Muscle layer of colon (tissue), 2 donors: ENCODE measurements around the gene LAMA3.

Experiments
- H3K27ac ChIP-seq: one replicate; pipeline ENCODE4 v1.7.0; 2013; ENCODE audit warnings: low read depth, mild to moderate bottlenecking, low read length, moderate library complexity
- H3K27me3 ChIP-seq, 2 donors: one replicate each; pipeline ENCODE4 v1.7.0; 2013; ENCODE audit warnings: low read length in 2 of 2, mild to moderate bottlenecking in 2 of 2; ENCODE audit not compliant: insufficient read depth in 2 of 2, control insufficient read depth in 1 of 2
- H3K36me3 ChIP-seq: one replicate; pipeline ENCODE4 v1.7.0; 2013; ENCODE audit warnings: mild to moderate bottlenecking, low read length; ENCODE audit not compliant: insufficient read depth
- H3K4me1 ChIP-seq: one replicate; pipeline ENCODE4 v1.7.0; 2013; ENCODE audit warnings: mild to moderate bottlenecking, low read length; ENCODE audit not compliant: insufficient read depth
- H3K4me3 ChIP-seq, 2 donors: one replicate each; pipeline ENCODE4 v1.7.0; 2013; ENCODE audit warnings: low read length in 2 of 2, low read depth in 1 of 2, mild to moderate bottlenecking in 1 of 2, moderate library complexity in 1 of 2
- H3K9ac ChIP-seq: one replicate; pipeline ENCODE4 v1.7.0; 2013; ENCODE audit warnings: low read length
- H3K9me3 ChIP-seq: one replicate; pipeline ENCODE4 v1.7.0; 2013; ENCODE audit warnings: mild to moderate bottlenecking, low read length
- donor health status: abdominal sarcoma.
- donor health status: Adenocarcinoma of cecum.

The LAMA3 gene

GRCh38 chr18:23793051-23793450 lies 103.8 kb downstream of the LAMA3 start:
- Histone ChIP-seq H3K4me3 (no peak overlapping the region), H3K4me1 (no peaks in the 10 kb centered on the region), H3K9ac (no peak overlapping the region), H3K36me3 (no peaks in the 10 kb centered on the region), H3K27me3 (no peaks in the 10 kb centered on the region), H3K27ac (no peak overlapping the region), H3K9me3 (no peaks in the 10 kb centered on the region)

- H3K4me3 ChIP-seq: no peak overlapping the region
Observed at GRCh38 chr18:23793985-23794867, 105.0 kb downstream of the LAMA3 start.

GRCh38 chr18:23798249-23798648 lies 109.0 kb downstream of the LAMA3 start:
- H3K9me3 ChIP-seq: no peaks in the 10 kb centered on the region
- H3K4me3 ChIP-seq: no peak overlapping the region
- H3K36me3 ChIP-seq: no peaks in the 10 kb centered on the region
- H3K9ac ChIP-seq: no peak overlapping the region
- H3K27ac ChIP-seq: no peak overlapping the region
- no peaks in the 10 kb centered on the region for H3K27me3 ChIP-seq
- no peaks in the 10 kb centered on the region for H3K4me1 ChIP-seq

More at GRCh38 chr18:23793985-23794867, 105.0 kb downstream of the LAMA3 start:
- no peak overlapping the region for H3K27ac ChIP-seq
- H3K4me1 ChIP-seq: no peaks in the 10 kb centered on the region
- no peak overlapping the region for H3K9ac ChIP-seq
- H3K27me3 ChIP-seq: no peaks in the 10 kb centered on the region
- H3K36me3 ChIP-seq: no peaks in the 10 kb centered on the region
- H3K9me3 ChIP-seq: no peaks in the 10 kb centered on the region

GRCh38 chr18:23798824-23799223 lies 109.6 kb downstream of the LAMA3 start:
- no peak overlapping the region for H3K27ac ChIP-seq
- no peak overlapping the region for H3K9ac ChIP-seq
- no peaks in the 10 kb centered on the region for H3K9me3 ChIP-seq
- H3K4me3 ChIP-seq: no peak overlapping the region
- H3K27me3 ChIP-seq: no peaks in the 10 kb centered on the region
- no peaks in the 10 kb centered on the region for H3K4me1 ChIP-seq
- no peaks in the 10 kb centered on the region for H3K36me3 ChIP-seq

- Histone ChIP-seq H3K9ac (no peak overlapping the region), H3K4me3 (no peak overlapping the region), H3K9me3 (no peaks in the 10 kb centered on the region), H3K4me1 (no peaks in the 10 kb centered on the region), H3K27me3 (no peaks in the 10 kb centered on the region), H3K27ac (no peak overlapping the region), H3K36me3 (no peaks in the 10 kb centered on the region)
Observed at GRCh38 chr18:23799540-23799939, 110.3 kb downstream of the LAMA3 start.

DNA sequence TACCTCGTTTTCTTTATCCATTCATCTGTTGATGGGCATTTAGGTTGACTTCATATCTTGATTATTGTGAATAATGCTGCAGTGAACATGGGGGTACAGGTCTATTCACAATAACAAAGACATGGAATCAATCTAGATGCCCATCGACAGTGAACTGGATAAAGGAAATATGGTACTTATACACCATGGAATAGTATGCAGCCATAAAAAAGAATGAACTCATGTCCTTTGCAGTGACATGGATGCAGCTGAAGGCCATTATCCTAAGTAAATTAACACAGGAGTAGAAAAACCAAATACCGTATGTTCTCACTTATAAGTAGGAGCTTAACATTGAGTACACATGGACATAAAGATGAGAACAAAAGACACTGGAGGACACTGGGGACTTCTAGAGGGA lies 111.6 kb downstream of the LAMA3 start:
- Histone ChIP-seq H3K9me3 (no peaks in the 10 kb centered on the region), H3K36me3 (no peaks in the 10 kb centered on the region), H3K27ac (no peak overlapping the region), H3K4me3 (no peak overlapping the region), H3K9ac (no peak overlapping the region), H3K27me3 (no peaks in the 10 kb centered on the region), H3K4me1 (no peaks in the 10 kb centered on the region)

- no peaks in the 10 kb centered on the region for H3K4me1 ChIP-seq
- H3K36me3 ChIP-seq: no peaks in the 10 kb centered on the region
- H3K4me3 ChIP-seq: no peak overlapping the region
- H3K9ac ChIP-seq: no peak overlapping the region
- no peaks in the 10 kb centered on the region for H3K9me3 ChIP-seq
- no peak overlapping the region for H3K27ac ChIP-seq
- no peaks in the 10 kb centered on the region for H3K27me3 ChIP-seq
Observed at GRCh38 chr18:23802817-23803216, 113.6 kb downstream of the LAMA3 start.

DNA sequence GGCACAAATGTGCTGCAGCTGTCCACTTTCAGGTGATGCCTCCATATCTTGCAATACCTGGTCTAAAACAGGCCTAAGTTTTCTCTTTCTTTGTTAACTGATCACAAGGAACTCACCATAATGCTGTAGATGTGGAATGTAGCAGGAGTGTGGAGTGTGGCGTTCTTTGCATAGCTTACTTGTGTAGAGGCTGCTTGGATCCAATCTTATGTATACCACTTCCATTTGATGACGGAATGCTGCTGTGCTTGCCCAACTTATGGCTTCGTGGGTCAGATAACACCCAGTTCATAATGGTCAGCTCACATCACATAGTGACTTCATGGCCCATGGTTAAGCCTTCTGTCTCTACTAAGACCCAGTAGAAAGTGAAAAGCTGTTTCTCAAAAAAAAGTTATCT lies 114.5 kb downstream of the LAMA3 start:
- Histone ChIP-seq H3K27me3 (no peaks in the 10 kb centered on the region), H3K27ac (no peak overlapping the region), H3K9me3 (no peaks in the 10 kb centered on the region), H3K4me1 (no peaks in the 10 kb centered on the region), H3K36me3 (no peaks in the 10 kb centered on the region), H3K4me3 (no peak overlapping the region), H3K9ac (no peak overlapping the region)

GRCh38 chr18:23805898-23806297 lies 116.6 kb downstream of the LAMA3 start:
- Histone ChIP-seq H3K4me3 (no peak overlapping the region), H3K9ac (no peak overlapping the region), H3K4me1 (no peaks in the 10 kb centered on the region), H3K27ac (no peak overlapping the region), H3K9me3 (no peaks in the 10 kb centered on the region), H3K27me3 (no peaks in the 10 kb centered on the region), H3K36me3 (no peaks in the 10 kb centered on the region)

DNA sequence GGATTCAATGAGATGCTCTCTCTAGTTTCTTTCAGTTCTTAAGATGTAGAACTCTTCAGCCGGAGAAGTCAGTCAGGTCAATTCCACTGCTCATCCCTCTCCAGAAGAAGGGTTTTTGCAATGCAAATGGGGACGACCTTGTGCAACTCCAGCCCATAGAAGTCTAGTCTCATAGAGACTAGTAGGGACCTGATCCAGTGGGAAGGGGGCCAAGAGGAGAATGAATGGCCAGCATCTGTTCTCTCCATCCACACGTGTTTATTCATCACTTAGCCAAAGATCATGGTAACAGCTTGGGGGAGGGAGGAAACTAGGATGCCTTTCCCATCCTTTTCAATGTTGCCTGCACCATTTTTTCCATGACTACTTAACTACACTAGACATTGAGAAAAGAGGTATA lies 120.2 kb downstream of the LAMA3 start:
- Histone ChIP-seq H3K9me3 (no peaks in the 10 kb centered on the region), H3K4me3 (no peak overlapping the region)

GRCh38 chr18:23810396-23810795 lies 121.1 kb downstream of the LAMA3 start:
- Histone ChIP-seq H3K4me1 (no peaks in the 10 kb centered on the region), H3K9me3 (no peaks in the 10 kb centered on the region), H3K27ac (no peak overlapping the region), H3K4me3 (no peak overlapping the region), H3K9ac (no peak overlapping the region), H3K36me3 (no peaks in the 10 kb centered on the region), H3K27me3 (no peaks in the 10 kb centered on the region)

More for the DNA sequence above, 120.2 kb downstream of the LAMA3 start:
- Histone ChIP-seq H3K4me1 (no peaks in the 10 kb centered on the region), H3K9ac (no peak overlapping the region), H3K36me3 (no peaks in the 10 kb centered on the region), H3K27ac (no peak overlapping the region), H3K27me3 (no peaks in the 10 kb centered on the region)

GRCh38 chr18:23811176-23811575 lies 121.9 kb downstream of the LAMA3 start:
- Histone ChIP-seq H3K27ac (no peak overlapping the region), H3K4me1 (no peaks in the 10 kb centered on the region), H3K9me3 (no peaks in the 10 kb centered on the region), H3K9ac (no peak overlapping the region), H3K36me3 (no peaks in the 10 kb centered on the region), H3K4me3 (no peak overlapping the region), H3K27me3 (no peaks in the 10 kb centered on the region)
